Measurements from ENCODE around the gene CRYBB1. TPM values are rescaled to one million over a fixed set of nuclear protein-coding genes. Genes with fewer than 3 reads are reported as not detected.
A peak's percentile ranks its signal among the peaks of the same experiment; 100 is the strongest.

The CRYBB1 gene
- total and polyA plus RNA-seq, 2 of the 13 experiments (the other 11 are each of a cell fraction or from before 2014, with no cell fraction given): not detected

DNA sequence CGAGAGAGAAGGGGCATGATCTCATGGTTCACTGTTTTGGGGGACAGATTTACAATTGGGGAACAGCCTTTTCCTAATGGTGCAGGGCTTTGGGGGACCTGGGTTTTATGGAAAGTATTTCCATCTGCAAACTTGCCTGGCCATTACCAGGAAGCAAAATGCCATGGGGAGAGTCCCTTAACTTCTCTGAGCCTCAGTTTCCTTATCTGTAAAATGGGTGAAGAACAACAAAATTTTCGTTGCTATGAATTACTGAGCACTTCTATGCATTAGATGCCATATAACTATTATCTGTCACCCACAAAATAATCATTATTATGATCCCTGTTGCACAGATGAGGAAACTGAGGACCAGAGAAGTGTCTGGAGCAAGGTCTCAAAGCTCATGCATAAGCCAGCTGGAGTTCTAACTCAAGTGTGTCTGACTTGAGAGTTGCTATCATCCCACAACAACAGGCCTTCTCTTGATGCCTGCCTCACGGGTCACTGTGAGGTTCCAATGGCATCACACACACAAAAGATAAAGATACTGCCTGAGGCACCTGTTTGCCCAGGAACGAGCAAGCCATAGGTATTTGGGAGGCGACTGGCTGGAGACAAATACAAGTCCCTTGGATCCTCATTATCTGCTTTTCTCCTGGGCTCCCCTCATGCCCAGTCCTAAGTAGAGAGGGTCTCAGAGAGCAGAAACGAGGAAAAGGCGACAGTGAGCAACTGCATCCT, 43.7 kb downstream of the CRYBB1 start:
- Histone ChIP-seq H3K4me1 (ENCODE audit: insufficient read depth, low read length) (no peaks in the 10 kb centered on the region), H3K9ac (ENCODE audit: insufficient read depth, low read depth, low read length) (no peak overlapping the region), H3K4me2 (ENCODE audit: low read depth, low read length) (no peak overlapping the region), H3K79me2 (ENCODE audit: insufficient read depth, low read length) (no peaks in the 10 kb centered on the region), H3K27ac (ENCODE audit: extremely low read length, insufficient read depth, low read length) (no peak overlapping the region), H3K27me3 (ENCODE audit: control insufficient read depth in 1 of 2, insufficient read depth in 2 of 2, low read length in 2 of 2) (no peaks in the 10 kb centered on the region), H2AFZ (ENCODE audit: low read length) (no peak overlapping the region), H4K20me1 (ENCODE audit: insufficient read depth, low read length) (0 out of 2 replicates have a peak, but pooled peaks cover 2% of the 10 kb centered on the region), H3K9me3 (ENCODE audit: low read length) (no peaks in the 10 kb centered on the region), H3K4me3 (replicated peaks in 1 of 3; ENCODE audit: insufficient read depth in 1 of 3, low read depth in 2 of 3, low read length in 3 of 3) (no peak overlapping the region), H3K36me3 (replicated peaks in 1 of 2; ENCODE audit: control insufficient read depth in 1 of 2, insufficient read depth in 2 of 2, low read length in 2 of 2) (0 out of 5 replicates have a peak, but pooled peaks cover 0 to 4% of the 10 kb centered on the region in 2 experiments)
- DNase-seq (ENCODE audit: low spot score) (no peak), FAIRE-seq (no peak), ATAC-seq (no peak)
- in situ Hi-C loops (cut with HindIII; ENCODE audit: extremely low pct_ligation_motif_present, low pct_unique_long_range_greater_than_20kb): no loop called here
- intact Hi-C loops (cut with micrococcal nuclease; ENCODE audit: unreplicated experiment): no loop called here
- 82% methylated on average over 6 of the region's 7 CpGs for WGBS (ENCODE audit: low lambda C conversion rate)
- ChIA-PET CTCF (ENCODE audit: low intra/inter-chr PET ratio, low total read pairs) (no interaction called here), POLR2A (no interaction called here)
- TF ChIP-seq HNRNPUL1 (IDR thresholded peaks at IDR 0.05; ENCODE audit: low read depth, low read length) (no peak), ZNF629 (CRISPR knock-in tag; conservative IDR thresholded peaks at IDR 0.05) (peak; percentile 35; the same call in 1 of the 2 replicates)
- BruUV-seq (replicated peaks): no TSS peak

DNA sequence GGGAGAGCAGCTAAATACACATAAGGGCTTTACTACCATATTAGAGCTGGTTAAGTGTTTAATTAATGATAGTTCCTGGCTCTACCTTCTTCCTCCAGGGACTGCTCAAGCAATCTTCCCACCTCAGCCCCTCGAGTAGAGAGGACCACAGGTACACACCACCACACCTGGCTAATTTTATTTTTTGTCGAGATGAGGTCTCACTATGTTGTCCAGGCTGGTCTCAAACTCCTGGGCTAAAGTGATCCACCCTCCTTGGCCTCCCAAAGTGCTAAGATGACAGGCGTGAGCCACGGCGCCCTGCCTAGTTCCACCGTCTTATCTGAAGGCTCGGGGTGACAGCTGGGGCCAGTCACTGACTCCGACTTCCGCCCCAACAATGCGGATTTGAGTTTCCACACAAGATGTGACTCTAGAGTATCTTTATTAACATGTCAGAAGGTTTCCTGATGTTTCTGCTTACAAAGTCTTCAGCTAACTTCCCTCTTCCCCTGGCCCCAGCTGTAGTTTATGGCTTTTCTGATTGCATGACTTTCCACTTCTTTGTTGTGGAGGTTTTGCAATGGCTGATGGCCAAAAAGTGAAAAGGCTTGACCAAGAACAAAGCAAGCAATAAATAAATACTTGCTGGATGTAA, 44.7 kb downstream of the CRYBB1 start:
- 92% methylated on average over 9 of the region's 10 CpGs for WGBS (ENCODE audit: low lambda C conversion rate)
- POLR2A ChIA-PET: no interaction called here

More for the DNA sequence above, 44.7 kb downstream of the CRYBB1 start:
- ATAC-seq: no peak
- no peak for FAIRE-seq
- Histone ChIP-seq H3K27me3 (ENCODE audit: control insufficient read depth in 1 of 2, insufficient read depth in 2 of 2, low read length in 2 of 2) (no peaks in the 10 kb centered on the region), H3K9ac (ENCODE audit: insufficient read depth, low read depth, low read length) (no peak overlapping the region), H3K27ac (ENCODE audit: extremely low read length, insufficient read depth, low read length) (no peak overlapping the region), H3K79me2 (ENCODE audit: insufficient read depth, low read length) (no peaks in the 10 kb centered on the region), H2AFZ (ENCODE audit: low read length) (no peak overlapping the region), H3K4me2 (ENCODE audit: low read depth, low read length) (no peak overlapping the region), H3K4me1 (ENCODE audit: insufficient read depth, low read length) (no peaks in the 10 kb centered on the region), H4K20me1 (ENCODE audit: insufficient read depth, low read length) (0 out of 2 replicates have a peak, but pooled peaks cover 2% of the 10 kb centered on the region), H3K9me3 (ENCODE audit: low read length) (no peaks in the 10 kb centered on the region), H3K4me3 (replicated peaks in 1 of 3; ENCODE audit: insufficient read depth in 1 of 3, low read depth in 2 of 3, low read length in 3 of 3) (no peak overlapping the region), H3K36me3 (replicated peaks in 1 of 2; ENCODE audit: control insufficient read depth in 1 of 2, insufficient read depth in 2 of 2, low read length in 2 of 2) (0 out of 5 replicates have a peak, but pooled peaks cover 0 to 4% of the 10 kb centered on the region in 2 experiments)
- no TSS peak for BruUV-seq (replicated peaks)
- TF ChIP-seq BHLHE40 (IDR thresholded peaks at IDR 0.05; ENCODE audit: low read length) (no peak), ISL2 (CRISPR knock-in tag; IDR thresholded peaks at IDR 0.05) (no peak), ZNF83 (CRISPR knock-in tag; IDR thresholded peaks at IDR 0.05; ENCODE audit: borderline replicate concordance) (no peak), ZNF253 (CRISPR knock-in tag; IDR thresholded peaks at IDR 0.05; ENCODE audit: borderline replicate concordance) (no peak), NCOA2 (CRISPR knock-in tag; IDR thresholded peaks at IDR 0.05) (no peak)
- TF ChIP-seq, protein P1, sequence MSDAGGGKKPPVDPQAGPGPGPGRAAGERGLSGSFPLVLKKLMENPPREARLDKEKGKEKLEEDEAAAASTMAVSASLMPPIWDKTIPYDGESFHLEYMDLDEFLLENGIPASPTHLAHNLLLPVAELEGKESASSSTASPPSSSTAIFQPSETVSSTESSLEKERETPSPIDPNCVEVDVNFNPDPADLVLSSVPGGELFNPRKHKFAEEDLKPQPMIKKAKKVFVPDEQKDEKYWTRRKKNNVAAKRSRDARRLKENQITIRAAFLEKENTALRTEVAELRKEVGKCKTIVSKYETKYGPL (CRISPR knock-in tag; IDR thresholded peaks at IDR 0.05): no peak
- TF ChIP-seq, protein P2, sequence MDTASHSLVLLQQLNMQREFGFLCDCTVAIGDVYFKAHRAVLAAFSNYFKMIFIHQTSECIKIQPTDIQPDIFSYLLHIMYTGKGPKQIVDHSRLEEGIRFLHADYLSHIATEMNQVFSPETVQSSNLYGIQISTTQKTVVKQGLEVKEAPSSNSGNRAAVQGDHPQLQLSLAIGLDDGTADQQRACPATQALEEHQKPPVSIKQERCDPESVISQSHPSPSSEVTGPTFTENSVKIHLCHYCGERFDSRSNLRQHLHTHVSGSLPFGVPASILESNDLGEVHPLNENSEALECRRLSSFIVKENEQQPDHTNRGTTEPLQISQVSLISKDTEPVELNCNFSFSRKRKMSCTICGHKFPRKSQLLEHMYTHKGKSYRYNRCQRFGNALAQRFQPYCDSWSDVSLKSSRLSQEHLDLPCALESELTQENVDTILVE (CRISPR knock-in tag; IDR thresholded peaks at IDR 0.05): no peak
- TF ChIP-seq, protein P3, sequence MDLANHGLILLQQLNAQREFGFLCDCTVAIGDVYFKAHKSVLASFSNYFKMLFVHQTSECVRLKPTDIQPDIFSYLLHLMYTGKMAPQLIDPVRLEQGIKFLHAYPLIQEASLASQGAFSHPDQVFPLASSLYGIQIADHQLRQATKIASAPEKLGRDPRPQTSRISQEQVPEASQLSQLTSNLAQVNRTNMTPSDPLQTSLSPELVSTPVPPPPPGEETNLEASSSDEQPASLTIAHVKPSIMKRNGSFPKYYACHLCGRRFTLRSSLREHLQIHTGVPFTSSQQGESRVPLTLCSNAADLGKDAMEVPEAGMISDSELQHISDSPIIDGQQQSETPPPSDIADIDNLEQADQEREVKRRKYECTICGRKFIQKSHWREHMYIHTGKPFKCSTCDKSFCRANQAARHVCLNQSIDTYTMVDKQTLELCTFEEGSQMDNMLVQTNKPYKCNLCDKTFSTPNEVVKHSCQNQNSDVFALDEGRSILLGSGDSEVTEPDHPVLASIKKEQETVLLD (CRISPR knock-in tag; IDR thresholded peaks at IDR 0.05; ENCODE audit: low read depth): no peak
- DNase-seq (ENCODE audit: low spot score): no peak
- intact Hi-C loops (cut with micrococcal nuclease; ENCODE audit: unreplicated experiment) (no loop called here), in situ Hi-C loops (cut with HindIII; ENCODE audit: extremely low pct_ligation_motif_present, low pct_unique_long_range_greater_than_20kb) (no loop called here)
- CTCF ChIA-PET (ENCODE audit: low intra/inter-chr PET ratio, low total read pairs): no interaction called here
